LHCN-M2 (cell line): ENCODE results near the gene GLE1. TPM values are rescaled to one million over a fixed set of nuclear protein-coding genes. Genes with fewer than 3 reads are reported as not detected.

ENCODE experiments used
- DNase-seq: peaks from one replicate; pipeline ENCODE4 v3.0.0-alpha.2; 2012; ENCODE audit warnings: low read depth
- total RNA-seq: library from RNA; depleted of rRNA; stranded (reverse); fragments of >200 nt; gene quantifications from 2 replicates; pipeline ENCODE4 v1.2.3, GENCODE V29; 2014; rRNA removed

The GLE1 gene
- total RNA-seq, 1 experiment from 2014 or later, result 53.2 TPM

DNA sequence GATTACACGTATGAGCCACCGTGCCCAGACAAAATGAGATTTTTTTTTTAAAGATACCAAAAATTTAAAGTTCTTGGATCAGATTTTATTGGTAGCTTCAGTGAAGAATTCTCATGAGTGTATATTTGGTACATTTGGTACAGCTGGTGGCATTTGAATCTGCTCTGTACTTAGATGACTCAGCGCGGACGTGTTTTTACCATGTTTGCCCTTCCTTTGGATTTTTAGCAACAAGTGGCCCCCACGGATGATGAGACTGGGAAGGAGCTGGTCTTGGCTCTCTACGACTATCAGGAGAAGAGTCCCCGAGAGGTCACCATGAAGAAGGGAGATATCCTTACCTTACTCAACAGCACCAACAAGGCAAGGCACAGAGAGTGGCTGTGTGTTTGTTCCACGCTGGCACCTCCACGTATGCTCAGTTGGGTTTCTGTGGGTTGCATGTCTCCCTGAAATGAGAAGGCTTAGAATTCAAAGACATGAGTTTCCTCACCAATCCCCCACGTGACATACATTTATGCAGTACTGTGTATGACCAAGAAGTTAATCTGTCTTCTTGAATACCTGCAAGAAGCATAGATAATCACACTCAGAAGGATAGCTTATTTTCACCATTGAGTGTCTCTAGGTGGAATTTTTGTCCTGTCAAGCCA is 84.2 kb downstream of the GLE1 start:
- no peak for DNase-seq

Other genes with a start within 250 kb of the GLE1 start
- gene GOLGA2, start 228.7 kb upstream of the GLE1 start, total RNA-seq, result 73.2 and 76.5 TPM in 2 replicates
- gene SWI5, start 228.4 kb upstream of the GLE1 start, total RNA-seq, result 40.9 and 41.7 TPM in 2 replicates
- gene TRUB2, start 182.3 kb upstream of the GLE1 start, total RNA-seq, result 15.6 and 19.2 TPM in 2 replicates
- gene COQ4, start 181.9 kb upstream of the GLE1 start, total RNA-seq, result 32.9 and 40.1 TPM in 2 replicates
- 37.3 and 37.5 TPM in 2 replicates for gene SLC27A4, start 164.2 kb upstream of the GLE1 start, total RNA-seq
- 46.4 and 49.4 TPM in 2 replicates for gene URM1, start 133.3 kb upstream of the GLE1 start, total RNA-seq
- 103 and 117 TPM in 2 replicates for gene CERCAM, start 83.9 kb upstream of the GLE1 start, total RNA-seq
- gene ODF2, start 48.7 kb upstream of the GLE1 start, total RNA-seq, result 55.2 and 63.3 TPM in 2 replicates
- 169 and 208 TPM in 2 replicates for gene SPTAN1, start 47.9 kb downstream of the GLE1 start, total RNA-seq
- gene DYNC2I2, start 152.1 kb downstream of the GLE1 start, total RNA-seq, result 160 and 162 TPM in 2 replicates
- gene SET, start 184.5 kb downstream of the GLE1 start, total RNA-seq, result 454 and 528 TPM in 2 replicates
- gene PKN3, start 197.8 kb downstream of the GLE1 start, total RNA-seq, result 4.2 and 4.4 TPM in 2 replicates
- 60.5 and 64.6 TPM in 2 replicates for gene ZDHHC12, start 219.4 kb downstream of the GLE1 start, total RNA-seq